Left ventricle myocardium inferior (tissue), 1 donor: ENCODE results near the gene SH3TC1. TPM values are rescaled to one million over a fixed set of nuclear protein-coding genes. Genes with fewer than 3 reads are reported as not detected.

Experiments
- DNase-seq: peaks from one replicate; pipeline ENCODE4 v3.0.0-alpha.2; 2020
- H3K27ac ChIP-seq: fragments of 200-600 bp; replicated peaks from 2 replicates; pipeline ENCODE4 v1.8.0; 2021
- H3K27me3 ChIP-seq: fragments of 200-600 bp; 2 replicates; pipeline ENCODE4 v1.8.0; 2021; ENCODE audit warnings: low read depth
- H3K36me3 ChIP-seq: fragments of 200-600 bp; 2 replicates; pipeline ENCODE4 v1.8.0; 2021
- H3K4me1 ChIP-seq: fragments of 200-600 bp; 2 replicates; pipeline ENCODE4 v1.8.0; 2021
- H3K4me3 ChIP-seq: fragments of 200-600 bp; 2 replicates; pipeline ENCODE4 v1.8.0; 2021; ENCODE audit warnings: mild to moderate bottlenecking, moderate library complexity
- H3K9me3 ChIP-seq: fragments of 200-600 bp; replicated peaks from 2 replicates; pipeline ENCODE4 v1.8.0; 2021
- CTCF ChIP-seq: fragments of 200-600 bp; IDR thresholded peaks from 2 replicates; pipeline ENCODE4 v1.8.0; 2021; ENCODE audit warnings: antibody characterized with exemption, mild to moderate bottlenecking, borderline replicate concordance
- intact Hi-C: fragments of 100-400 bp; cut with micrococcal nuclease; formaldehyde crosslinking; loops from one replicate; pipeline ENCODE4 v1.11.0; 2022
- long read RNA-seq: library from polyadenylated mRNA; unstranded; transcript quantifications from one replicate; pipeline ENCODE4 v2.0.0, GENCODE V29; 2021
- total RNA-seq: library from RNA; stranded (reverse); fragmentation: NEBNext Ultra II Directional; extraction: Animal tissue kit (Norgen Biotek cat#: 25700); gene quantifications from one replicate; pipeline ENCODE4 v1.2.1, GENCODE V29; 2021
- donor health status: DM: no; HTN: yes; CAD: no; lungs with severe emphysema.

SH3TC1 gene
- total RNA-seq, result 13.6 TPM
- long read RNA-seq, full-length matches to known transcripts, result 1 of 26 reads
- long read RNA-seq, partial matches to known transcripts, result 10 of 26 reads
- long read RNA-seq, other reads (novel, unspliced or antisense), result 15 of 26 reads

DNA sequence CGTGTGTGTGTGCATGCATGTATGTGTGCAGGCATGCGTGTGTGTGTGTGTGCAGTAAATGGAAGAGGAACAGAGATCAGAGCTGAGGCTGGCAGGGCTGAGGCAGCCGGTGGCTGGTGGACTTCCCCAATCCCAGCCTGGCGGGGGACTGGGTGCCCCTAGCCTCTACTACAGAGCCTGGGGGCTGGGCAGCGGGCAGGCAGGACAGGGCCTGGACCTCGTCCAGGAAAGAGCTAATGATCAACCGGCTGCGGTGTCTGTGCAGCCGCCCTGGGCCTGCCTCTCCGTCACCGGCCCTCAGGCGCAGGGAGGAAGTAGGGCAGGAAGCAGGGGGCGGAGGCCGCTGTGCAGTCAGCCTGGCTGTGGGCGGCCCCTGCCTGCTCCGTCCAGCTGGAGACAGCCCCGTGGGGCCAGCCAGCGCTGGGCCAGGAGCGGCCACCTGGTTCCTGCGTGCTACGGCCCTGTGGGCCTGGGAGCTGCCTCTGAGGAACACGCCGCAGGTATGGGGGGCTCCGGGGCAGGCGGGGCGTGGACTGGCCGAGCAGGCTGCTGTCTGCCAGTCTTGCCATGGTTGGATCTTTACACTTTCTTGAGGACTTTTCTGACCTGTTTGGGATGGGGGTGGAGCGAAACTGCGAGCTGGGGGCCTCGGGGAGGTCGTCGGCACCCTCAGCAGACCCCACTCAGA, at the start of gene SH3TC1:
Gene SH3TC1 (plus strand): TSS at position 385 of the 688 bp plus-strand sequence. CDS start 5,905 bp downstream, outside the sequence.
- Histone ChIP-seq H3K27me3 (no peaks in the 10 kb centered on the region), H3K4me3 (peak within 1 kb of the TSS; percentile 66), H3K36me3 (no peaks in the 10 kb centered on the region), H3K27ac (peak within 1 kb of the TSS; percentile 84), H3K4me1 (peaks cover 69% of the 10 kb centered on the region), H3K9me3 (no peaks in the 10 kb centered on the region)
- intact Hi-C loops, result no loop called here
- TF ChIP-seq CTCF, result no peak
- DNase-seq, result peak; percentile 89

GRCh38 chr4:8149664-8150063, 49.4 kb upstream of the SH3TC1 start:
- no peak for DNase-seq
- intact Hi-C loops, result no loop called here
- Histone ChIP-seq H3K4me3 (no peak overlapping the region), H3K27me3 (no peaks in the 10 kb centered on the region), H3K9me3 (no peaks in the 10 kb centered on the region), H3K4me1 (peaks cover 34% of the 10 kb centered on the region), H3K36me3 (no peaks in the 10 kb centered on the region), H3K27ac (no peak overlapping the region)
- no peak for TF ChIP-seq CTCF

DNA sequence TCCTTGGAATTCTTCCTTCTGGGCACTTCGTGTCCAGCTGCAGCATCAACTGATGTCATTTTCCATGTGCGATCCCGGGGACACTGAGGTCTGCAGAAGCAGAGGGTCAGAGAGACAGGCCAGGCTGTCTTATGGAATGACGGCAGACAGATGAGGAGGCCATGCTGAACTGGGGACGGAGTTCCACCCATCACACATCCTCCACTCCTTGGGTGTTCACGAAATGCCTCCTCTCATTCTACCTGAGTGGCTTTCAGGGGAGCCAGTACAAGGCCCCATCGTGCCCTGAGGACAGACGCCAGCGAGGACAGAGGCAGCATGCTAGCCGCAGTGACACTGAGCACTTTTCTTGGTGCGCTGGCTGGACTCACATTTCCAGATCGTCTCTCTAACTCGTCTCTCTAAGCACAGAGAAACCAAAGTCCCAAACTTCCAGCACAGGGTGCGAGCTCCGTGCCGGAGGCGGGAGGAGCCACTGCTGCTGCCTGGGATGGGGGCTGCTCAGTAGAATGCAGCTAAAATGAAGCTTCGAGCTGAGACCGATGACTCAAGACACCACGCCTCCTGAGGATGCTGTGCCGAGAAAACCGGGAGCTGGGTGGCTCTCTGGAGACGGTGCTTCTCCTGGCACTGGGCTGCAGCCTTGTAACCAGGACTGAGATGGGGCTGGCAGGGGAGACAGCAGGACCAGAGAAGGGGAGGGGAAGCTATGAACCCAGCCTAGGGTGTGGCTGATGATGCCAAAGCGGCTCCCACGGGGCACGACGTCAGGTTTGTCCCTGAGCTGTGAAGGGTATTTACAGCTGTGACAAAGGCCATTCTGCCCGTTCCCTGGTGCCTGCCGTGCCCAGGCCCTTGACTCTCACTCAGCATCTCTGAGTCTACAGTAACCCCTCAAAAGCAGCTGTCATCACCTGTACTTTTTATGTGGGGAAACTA, 48.7 kb upstream of the SH3TC1 start:
- no peaks in the 10 kb centered on the region for H3K27me3 ChIP-seq
- H3K9me3 ChIP-seq, result no peaks in the 10 kb centered on the region
- no peak overlapping the region for H3K4me3 ChIP-seq
- DNase-seq, result no peak
- no peak overlapping the region for H3K27ac ChIP-seq
- no peak for TF ChIP-seq CTCF
- intact Hi-C loops, result no loop called here
- peaks cover 27% of the 10 kb centered on the region for H3K4me1 ChIP-seq
- no peaks in the 10 kb centered on the region for H3K36me3 ChIP-seq

GRCh38 chr4:8151165-8151650, 47.9 kb upstream of the SH3TC1 start:
- TF ChIP-seq CTCF, result no peak
- no peaks in the 10 kb centered on the region for H3K9me3 ChIP-seq
- intact Hi-C loops, result no loop called here
- peaks cover 23% of the 10 kb centered on the region for H3K4me1 ChIP-seq
- no peak overlapping the region for H3K4me3 ChIP-seq
- no peak for DNase-seq
- no peaks in the 10 kb centered on the region for H3K27me3 ChIP-seq
- no peaks in the 10 kb centered on the region for H3K36me3 ChIP-seq
- no peak overlapping the region for H3K27ac ChIP-seq

DNA sequence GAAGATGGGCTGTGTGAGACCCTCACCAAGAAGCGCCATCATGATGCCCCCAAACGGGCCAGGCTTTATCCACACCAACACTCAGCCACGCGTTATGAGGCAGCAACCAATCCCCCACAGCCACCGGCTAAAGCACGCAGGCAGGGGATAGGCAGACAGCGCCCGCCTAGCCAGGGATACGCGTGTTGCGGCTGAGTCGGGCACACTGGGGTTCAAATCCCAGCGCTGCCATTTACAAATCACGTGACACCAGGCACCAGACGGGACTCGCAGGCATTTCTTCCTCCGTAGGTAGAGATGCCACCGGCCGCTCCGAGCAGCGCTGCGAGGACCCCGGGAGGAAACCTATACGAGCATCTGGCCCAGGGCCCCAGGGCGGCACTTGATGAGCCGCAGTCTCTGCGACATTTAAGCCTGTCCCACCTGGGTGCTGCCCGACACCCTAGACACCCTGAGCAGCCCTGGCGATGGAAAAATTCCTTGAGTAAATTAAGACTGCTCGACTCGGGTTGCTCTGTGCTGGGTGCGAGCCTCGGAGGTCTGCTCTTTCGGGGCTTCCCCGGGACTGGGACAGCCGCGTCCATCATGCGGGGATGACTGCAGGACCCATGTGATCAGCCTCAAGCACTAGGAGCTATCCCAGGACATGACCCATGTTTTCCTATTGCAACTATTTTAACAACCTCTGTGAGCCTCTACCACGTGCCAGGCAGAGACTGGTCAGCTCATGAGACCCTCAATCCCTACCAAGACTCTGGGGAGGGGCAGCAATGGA, 46.8 kb upstream of the SH3TC1 start:
- Histone ChIP-seq H3K27me3 (peaks cover under 1% of the 10 kb centered on the region), H3K9me3 (no peaks in the 10 kb centered on the region), H3K36me3 (no peaks in the 10 kb centered on the region), H3K4me1 (peaks cover 27% of the 10 kb centered on the region), H3K27ac (peak overlapping the region; percentile 51), H3K4me3 (peak overlapping the region; percentile 11)
- DNase-seq, result no peak
- intact Hi-C loops, result no loop called here
- no peak for TF ChIP-seq CTCF
